HG03103 (cell line): Measurements from ENCODE around the gene IRF2BP2.
A peak's percentile ranks its signal among the peaks of the same experiment; 100 is the strongest.

Experiments
- ATAC-seq: cut with Tn5 transposase; IDR thresholded peaks from one replicate; pipeline ENCODE4 v1.9.1; 2021; ENCODE audit warnings: low read depth; ENCODE audit not compliant: unreplicated experiment

IRF2BP2 gene

GRCh38 chr1:234614081-234614489 is 4.1 kb upstream of the IRF2BP2 start:
- no peak for ATAC-seq

DNA sequence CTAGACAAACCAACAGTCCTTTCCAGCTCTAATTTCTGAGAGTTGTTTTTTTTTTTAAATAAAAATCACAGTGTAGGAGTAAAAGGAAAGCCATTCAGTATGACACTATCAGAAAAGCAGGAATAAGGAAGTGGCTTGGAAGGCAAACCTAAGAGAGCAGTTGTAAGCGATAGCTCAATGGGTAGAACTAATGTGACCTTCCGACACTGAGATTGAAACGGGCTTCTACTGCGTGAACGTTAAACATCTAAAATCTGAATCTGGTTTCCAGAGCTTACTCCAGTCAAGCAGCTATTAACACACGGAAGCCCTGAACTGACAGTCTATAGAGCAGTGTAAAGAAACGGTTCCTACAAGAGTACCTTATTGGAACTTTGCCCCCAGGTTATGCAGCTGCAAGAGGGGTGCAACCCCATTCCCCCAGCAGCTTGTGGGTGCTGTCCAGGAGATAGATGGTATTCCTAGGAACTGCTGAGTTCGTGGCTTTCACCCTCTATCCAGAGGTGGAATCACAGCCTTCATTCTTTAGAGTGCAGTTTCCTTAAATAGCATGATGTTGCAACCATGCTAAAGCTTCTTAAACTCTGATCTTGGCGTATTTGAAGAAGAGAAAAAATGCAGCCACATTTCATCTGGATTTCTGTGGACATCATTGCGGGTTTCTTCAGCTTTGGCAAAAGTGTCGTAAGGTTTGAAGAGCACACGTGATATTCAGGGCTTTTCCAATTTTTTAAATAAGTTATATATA is 3.3 kb upstream of the IRF2BP2 start:
- no peak for ATAC-seq

- peak; percentile 24 for ATAC-seq
These were observed 2.6 kb upstream of the IRF2BP2 start for GRCh38 chr1:234612352-234613127.

- ATAC-seq = no peak
These were observed 1.9 kb upstream of the IRF2BP2 start for GRCh38 chr1:234611847-234612351.

- ATAC-seq = peak; percentile 19
These were observed 1.4 kb upstream of the IRF2BP2 start for GRCh38 chr1:234611225-234611846.

- peak; percentile 42 for ATAC-seq
These were observed 767 bp upstream of the IRF2BP2 start for GRCh38 chr1:234610666-234611224.

- no peak for ATAC-seq
These were observed 311 bp downstream of the IRF2BP2 start for GRCh38 chr1:234609691-234610042.

GRCh38 chr1:234608911-234609690 is 877 bp downstream of the IRF2BP2 start:
- ATAC-seq = no peak

DNA sequence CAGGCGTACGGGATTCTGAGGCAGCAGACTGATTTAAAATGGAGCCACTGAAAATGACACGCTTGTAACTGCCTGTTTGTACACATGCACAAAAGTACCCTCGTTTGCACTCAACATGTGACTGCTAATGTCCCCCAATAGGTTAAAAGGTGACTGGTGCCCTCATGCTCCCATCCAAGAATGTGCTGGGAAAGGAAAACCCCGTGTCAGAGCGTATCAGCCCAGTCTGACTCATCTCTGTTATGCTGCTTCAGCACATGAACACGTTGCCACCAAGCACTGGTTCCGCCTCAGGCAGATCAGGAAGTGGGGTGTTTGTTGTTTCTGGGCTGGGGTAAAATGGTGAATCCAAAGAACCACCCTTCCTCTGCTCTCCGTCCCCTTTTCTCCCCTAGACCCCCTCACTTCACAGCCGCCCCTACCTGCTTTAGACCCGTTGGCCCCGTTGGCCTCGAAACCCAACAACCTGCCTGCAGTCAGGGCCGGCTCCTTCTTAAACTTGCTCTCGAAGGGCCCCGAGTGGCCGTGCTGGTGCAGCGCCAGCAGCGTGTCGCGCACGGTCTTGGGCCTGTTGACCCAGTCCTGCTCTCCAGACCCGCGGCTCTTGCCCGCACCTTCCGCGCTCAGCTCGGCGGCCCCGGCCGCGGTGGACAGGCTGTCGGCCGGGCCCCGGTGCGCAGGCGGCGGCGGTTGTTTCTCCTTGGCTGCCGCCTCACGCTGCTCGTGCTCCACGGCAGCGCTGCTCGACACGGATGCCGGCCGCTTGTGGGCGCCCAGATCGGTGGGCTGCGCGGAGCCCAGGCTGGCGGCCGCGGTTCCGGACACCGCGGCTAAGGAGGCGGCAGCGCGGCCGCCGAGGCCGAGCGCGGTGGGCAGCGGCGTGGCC is 1.7 kb downstream of the IRF2BP2 start:
- ATAC-seq = peak; percentile 15

DNA sequence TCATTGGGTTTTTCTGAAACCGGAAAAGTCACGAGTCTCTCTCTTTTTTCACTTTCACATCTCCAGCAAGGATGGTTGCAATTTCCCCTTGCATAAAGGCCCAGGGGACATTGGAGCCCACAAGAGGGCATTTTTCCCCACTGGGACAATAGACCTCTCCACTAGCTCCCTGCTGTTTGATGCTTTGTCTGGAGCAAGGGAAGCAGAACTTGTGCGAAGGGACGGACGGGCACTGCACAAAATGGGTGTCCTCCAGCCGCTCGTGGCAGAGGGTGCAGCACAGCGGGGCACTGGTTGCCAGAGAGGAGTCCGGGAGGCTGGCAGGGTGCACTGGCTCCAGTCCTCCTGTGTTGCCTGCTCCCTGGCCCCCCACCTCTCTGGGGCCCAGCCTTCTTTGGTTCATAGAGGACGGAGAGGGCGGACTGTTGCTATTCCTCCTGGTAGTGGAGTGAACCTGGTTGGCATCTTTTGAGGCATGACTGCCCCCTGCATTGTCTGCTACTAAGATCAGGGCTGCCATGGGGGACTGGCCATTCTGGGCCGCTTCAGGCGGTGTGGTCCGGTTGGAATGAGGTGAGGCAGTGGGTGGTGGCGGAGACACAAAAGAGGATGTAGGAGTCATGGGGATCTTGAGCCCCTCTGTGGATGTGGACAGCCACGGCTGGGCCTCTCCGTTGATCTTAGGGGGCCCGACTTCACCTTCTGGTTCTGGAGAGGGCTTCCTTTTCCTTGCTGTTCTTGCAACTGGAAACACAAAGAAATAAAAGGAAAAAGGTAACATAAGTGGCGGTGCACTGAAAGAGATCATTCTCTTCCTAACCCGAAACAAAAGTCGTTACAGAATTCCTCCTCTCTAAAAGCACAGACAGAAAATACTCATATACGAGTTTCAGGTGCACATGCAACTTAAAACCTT is 2.6 kb downstream of the IRF2BP2 start:
- no peak for ATAC-seq

DNA sequence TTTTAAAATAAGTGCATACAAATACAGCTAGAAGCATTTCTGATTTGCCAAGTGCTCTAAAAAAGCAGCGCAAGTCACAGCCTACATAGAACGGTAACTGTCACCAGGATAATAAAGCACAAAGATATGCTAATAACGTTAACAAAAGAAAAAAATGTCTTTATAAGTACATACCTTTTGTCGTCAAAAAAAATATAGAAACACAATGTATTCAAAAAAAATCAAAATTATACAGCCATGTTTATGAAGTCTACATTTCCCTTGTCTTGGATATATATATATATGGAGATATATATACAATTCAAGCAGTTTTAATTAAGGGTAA is 3.2 kb downstream of the IRF2BP2 start:
- ATAC-seq = no peak

DNA sequence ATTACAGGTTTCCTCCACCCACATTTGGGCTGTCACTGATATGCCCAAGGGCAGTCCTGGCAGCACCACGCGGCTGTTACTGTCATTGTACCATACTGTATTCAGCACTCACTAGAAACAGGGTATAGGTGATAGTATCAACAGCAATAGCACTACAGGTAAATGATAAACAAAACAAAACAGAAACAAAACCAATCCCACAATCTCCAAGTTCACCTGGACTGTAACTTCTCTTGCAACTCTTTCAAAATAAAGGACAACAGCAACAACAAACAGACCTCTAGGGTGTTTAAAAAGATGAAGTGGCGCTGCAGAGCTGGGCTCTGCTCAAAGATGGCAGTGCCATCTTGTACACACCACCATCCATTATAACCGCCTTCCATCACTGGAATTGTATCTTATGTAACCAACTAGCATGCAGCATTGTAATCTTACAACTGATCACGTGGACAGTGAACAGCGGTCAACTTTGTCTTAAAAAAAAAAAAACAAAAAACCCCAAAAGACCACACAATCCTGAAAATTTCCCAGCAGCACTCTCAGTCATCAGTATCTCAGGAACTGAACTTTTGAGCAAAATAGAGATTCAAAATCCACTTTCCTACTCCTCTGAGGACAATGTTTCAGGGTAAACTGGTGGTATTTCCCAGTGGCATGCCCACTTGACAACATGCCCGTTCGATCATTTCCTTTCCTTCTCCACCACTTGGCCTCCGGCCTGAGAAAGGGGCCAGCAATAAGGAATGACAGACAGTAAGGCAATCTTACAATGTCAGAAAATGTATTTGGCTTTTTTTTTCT is 3.8 kb downstream of the IRF2BP2 start:
- no peak for ATAC-seq

GRCh38 chr1:234605399-234605982 is 4.5 kb downstream of the IRF2BP2 start:
- ATAC-seq = no peak

DNA sequence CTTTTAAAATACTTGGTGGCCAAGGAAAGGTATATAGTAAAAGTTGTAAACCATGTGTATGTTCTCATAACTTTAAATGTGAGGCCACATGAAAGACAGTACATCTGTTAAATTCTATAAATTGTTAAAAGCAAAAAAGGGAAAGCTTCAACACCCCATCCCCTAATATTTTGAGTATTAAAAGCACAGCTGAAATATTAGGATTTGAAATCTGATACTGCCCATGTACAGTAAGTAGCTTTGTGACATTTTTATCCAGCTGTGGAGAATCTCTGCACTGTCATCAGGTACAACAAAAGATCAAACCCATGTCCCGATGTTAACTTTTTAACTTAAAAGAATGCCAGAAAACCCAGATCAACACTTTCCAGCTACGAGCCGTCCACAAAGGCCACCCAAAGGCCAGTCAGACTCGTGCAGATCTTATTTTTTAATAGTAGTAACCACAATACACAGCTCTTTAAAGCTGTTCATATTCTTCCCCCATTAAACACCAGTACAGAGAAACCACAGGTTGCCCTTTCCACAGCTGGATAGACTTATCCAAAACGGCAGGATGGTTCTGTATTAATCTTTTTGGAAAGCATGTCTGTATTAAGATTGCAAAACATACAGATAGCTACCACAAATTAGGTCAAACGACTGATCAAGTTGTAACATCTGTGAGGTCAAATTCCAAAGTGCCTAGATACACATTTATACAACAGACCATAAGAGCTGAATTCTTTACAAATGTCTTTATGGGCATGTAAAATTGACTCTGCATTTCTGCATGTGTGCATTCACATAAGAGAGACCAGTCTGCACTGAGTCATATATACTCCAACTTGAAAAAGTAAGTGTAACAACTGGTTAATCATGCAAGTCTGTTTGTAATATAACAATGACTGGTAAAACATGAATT is 5.2 kb downstream of the IRF2BP2 start:
- ATAC-seq = no peak

DNA sequence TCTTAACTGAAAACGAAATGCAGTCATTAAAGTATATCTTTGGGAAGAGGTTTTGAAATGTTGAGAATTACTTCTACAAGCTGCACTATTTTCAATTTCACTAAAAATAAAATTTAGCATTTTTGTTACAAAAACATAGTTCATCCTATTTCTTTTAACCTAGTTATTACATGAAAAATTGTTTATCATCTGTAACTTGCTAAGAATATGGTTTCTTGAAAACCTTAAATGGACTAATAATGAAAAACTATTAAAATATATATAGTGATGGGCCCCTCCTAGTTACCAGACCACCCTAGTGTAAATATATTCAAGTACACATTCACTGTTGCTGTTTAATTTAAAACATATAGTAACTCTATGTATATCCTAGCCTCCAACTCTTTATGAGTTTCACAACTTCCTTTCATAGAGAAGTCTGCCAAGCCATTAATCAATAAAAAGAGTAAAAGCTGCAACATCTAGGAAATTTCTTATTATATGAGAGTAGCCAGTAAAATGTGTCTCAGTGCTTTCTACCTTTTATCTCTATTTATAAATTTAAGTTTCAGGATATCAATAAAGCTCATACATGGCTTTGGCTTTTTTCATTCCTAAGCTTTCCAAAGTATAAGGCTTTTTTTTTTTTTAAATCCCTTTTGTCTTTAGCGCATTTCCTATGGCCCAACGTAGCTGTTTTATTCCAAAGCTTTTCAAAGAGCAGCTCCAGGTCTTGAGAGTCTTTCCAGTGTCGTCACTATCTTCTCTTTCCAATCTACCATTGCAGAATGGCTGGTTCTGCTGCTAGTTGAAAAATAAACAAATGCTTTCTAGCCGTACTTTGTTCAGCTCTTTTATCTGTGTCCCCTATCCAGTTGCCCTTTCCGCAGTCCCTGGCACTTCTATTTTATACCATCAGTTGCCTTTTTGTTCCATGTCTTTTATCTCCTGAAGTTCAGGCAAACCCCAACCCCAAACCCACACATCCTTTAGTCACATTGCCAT is 6.5 kb downstream of the IRF2BP2 start:
- ATAC-seq = no peak
